Measurements from ENCODE around the gene RFTN1.

RFTN1 gene

DNA sequence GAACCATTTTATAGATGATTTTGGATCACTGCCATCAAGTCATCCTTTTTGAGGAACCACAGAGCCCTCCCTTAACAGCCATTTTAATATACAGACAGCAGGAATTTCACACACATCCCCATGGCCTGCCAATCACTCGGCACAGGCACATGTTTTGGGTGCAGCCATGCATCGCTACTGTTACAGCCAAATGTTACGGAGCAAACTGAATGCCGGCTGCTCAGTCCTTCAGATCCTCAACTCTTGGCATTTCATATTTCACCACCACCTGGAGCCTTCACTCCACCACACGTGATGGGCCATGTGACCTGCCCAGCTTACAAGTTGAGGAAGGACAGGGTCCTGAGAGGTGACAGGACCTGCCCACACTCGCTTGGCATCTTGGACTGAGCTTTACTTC, 157.7 kb downstream of the RFTN1 start:
- no peak for DNase-seq (ENCODE audit: low read depth)

GRCh38 chr3:16354291-16354690, 159.2 kb downstream of the RFTN1 start:
- no peak for DNase-seq (ENCODE audit: low read depth)

DNA sequence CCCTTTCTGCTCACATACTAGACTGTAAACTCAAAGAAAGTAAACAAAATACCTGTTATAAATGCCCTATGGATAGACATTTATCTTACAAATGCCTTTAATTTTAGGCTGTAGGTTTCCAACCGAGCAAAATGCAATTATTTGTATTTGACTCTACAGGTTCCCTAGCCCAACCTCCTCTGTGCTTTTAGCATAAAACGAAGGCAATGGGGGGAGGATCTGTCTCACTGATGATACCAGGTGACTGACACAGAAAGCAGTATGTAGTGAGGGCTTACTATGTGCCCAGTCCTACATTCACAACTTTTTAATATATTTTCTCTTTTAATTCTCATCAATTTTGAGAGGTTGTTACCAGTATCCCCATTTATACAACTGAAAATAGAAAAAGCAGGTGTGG, 161.1 kb downstream of the RFTN1 start:
- no peak for DNase-seq (ENCODE audit: low read depth)

- no peak for DNase-seq (ENCODE audit: low read depth)
Observed at GRCh38 chr3:16350597-16351318, 162.7 kb downstream of the RFTN1 start.

- DNase-seq (ENCODE audit: low read depth), result no peak
Observed at GRCh38 chr3:16349986-16350596, 163.4 kb downstream of the RFTN1 start.

DNA sequence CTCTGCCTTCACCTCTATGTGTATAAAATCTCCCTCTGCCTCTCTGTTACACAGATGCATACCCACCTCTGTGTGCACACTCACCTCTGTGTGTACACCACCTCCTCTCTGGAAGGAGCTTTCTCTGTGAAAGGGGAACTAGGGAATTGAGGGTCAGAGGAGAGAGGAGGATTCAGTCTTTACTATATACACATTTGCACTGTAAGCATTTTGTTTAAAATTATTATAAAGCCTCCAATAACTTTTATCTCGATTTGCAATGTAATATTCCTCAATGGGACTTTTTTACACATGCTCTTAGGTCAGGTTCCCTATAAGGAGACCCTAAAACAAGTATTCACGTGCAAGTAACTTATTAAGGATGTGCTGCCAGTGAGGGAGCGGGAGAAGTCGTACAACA, 166.0 kb downstream of the RFTN1 start:
- DNase-seq (ENCODE audit: low read depth), result no peak

DNA sequence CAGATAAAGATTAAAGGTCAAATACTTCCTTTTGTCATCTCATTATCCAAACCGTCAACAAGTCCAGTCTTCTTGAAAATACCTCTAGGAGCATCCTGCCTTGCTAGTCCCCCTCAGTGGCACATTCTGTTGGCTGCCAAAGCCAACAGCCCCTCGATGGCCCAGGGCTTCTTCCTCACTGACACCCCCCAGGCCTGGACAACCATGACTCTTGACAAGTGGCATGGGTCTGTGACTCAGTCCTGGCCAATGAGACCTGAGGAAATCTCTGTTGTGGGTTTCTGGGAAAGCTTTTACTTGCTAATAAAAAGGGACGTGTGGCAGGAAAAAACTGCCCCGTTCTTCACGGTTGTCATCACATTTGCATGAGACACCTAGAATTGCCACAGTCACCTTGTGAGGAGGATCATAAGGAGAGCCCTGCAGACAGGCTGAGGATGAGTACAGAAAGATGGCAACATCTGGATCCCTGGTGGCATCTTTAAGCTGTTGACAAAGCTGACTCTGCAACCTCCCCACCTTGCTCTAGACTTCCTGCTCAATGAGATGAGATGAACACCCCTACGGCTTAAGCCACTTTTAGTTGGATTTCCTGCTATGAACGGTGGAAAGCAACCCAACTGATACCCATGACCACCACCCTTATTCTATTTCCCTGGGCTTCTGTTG, 167.0 kb downstream of the RFTN1 start:
- no peak for DNase-seq (ENCODE audit: low read depth)

- no peak for DNase-seq (ENCODE audit: low read depth)
Observed at GRCh38 chr3:16343101-16343500, 170.4 kb downstream of the RFTN1 start.

DNA sequence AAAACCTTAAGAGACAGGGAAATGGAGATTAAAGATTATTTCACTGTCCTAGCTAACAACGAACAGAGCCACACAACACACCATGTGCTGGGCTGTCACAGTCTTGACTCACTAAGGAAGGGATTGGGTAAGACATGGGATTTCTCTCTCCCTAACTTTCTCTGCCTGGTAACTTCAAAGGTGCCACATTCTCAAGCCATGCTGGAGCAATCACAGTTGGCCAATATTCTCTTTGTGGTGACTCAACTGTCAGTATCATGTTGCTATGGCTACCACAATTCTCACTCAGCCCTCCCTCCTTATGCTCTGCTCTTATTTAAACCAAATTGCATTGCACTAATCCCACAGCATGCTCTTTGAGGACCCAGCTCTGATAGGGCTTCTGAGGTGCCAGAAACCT, 174.5 kb downstream of the RFTN1 start:
- no peak for DNase-seq (ENCODE audit: low read depth)

DNA sequence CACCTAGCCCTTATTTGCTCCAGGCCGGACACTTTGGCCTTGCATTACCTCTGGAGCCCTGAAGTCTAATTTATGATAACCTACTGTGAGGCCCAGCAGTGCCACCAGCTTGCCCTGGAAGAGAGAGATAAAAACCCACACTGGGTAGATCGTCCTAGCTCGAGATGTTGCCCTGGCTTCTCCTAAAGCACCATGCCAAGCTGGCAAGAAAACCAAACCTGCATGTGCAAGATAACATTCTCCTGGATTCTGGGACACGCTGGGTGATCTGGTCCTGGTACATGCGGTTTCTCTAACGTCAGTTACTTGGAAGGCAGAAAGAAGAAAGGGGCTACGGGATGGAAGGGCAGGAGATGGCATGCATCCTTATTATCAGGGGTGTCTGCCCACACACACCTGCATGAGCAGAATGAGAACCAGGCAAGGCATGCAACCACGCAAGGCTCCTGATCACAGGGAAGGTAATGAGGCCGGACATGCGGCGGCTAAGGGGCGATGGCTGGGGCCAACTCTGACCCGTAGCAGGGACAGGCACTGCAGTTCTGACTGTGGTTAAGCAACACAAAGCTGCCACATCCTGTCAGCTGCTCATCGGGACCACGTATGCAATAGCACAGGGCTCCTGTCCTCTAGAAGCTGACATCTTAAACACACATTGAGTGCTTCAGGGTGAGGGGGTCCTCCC, 175.5 kb downstream of the RFTN1 start:
- no peak for DNase-seq (ENCODE audit: low read depth)

- DNase-seq (ENCODE audit: low read depth), result no peak
Observed at GRCh38 chr3:16336825-16337224, 176.7 kb downstream of the RFTN1 start.

DNA sequence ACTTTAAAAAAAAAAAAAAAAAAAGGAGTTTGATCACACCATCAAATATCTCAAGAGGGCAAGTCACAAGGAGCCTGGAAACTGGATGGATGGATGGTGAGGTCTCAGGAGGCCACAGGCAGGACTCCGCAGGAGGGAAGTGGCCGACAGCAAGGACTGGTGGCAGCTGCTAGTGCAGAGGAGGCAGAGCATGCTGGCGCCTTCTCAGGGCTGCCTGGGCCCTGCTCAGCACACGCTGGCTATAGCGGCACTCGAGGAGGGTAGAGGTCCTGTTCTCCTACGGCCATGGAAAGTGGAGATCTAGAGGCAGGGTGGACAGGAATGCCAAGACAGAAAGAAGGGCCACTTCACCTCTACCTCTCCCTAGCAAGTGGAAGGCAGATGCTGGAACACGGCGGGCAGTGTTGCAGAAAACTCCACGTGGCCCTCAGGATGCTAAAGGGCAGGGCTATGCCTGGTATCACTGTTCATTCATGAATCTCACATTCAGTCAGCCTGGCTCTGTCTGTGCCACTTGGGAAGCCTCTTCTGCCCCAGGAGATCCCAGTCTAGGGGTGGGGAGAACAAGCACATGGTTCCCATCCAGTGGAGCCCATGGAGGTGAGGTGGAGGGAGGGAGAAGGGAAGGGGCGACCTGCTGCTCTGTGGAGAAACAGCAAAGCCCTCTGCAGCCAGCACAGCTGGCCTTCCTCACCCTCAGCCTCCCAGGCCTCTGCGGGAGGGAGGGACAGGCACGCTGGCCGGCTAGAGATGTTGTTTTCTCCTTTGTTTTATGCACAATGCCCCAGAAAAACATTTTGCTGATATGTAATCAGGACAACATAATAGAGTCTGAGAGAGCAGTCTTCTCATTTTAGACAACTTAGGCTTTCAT, 177.5 kb downstream of the RFTN1 start:
- DNase-seq (ENCODE audit: low read depth), result no peak

- DNase-seq (ENCODE audit: low read depth), result no peak
Observed at GRCh38 chr3:16335333-16335732, 178.2 kb downstream of the RFTN1 start.

GRCh38 chr3:16334909-16335308, 178.6 kb downstream of the RFTN1 start:
- no peak for DNase-seq (ENCODE audit: low read depth)

DNA sequence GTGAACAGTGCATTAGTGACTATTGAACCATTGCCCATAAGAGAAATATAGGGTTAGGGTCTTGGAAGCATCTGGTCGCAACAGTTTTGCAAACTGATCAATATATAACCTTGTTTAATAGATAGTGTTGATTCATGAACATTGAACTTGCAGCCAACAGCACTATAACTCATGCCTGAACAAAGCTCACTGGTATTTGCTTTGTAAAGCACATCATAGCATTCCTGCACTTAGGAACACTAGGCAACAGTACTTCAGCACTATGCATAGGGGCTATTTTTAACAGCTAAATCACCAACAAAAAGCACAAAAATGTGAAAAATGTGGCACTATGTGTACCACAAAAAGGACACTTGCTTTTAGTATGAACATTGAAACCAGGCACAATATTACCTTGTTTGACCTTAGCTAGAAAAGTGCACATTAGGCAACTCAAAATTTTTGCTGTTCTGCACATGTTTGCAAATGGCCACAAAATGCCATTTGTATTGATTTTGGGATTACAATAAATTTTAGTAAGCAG, 180.5 kb downstream of the RFTN1 start:
- DNase-seq (ENCODE audit: low read depth), result no peak

DNA sequence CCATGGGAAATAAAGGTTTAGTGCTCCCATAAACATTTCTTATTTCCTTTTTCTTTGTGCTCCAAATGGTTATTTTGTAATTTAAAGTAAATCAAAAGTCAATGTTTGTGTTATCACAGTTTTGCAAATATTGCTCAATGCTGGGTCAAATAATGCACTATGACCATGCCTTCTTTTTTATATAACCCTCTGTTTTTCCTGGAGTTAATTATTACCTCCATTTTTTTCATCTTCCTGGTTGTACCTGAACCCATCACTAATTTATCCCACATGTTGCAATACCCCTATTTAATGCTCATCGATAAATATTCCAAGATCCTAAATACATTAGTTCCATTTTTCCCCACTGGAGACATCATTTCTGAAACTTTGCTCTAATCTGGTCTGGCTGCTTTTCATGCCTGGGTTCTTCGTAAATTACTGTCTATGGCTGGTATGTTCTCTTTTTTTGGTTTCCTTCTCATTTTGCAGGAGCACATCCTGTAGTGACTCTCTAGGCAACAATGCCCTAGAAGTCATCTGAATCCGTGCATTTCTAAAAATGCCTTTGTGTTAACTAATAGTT, 182.1 kb downstream of the RFTN1 start:
- DNase-seq (ENCODE audit: low read depth), result no peak

GRCh38 chr3:16330351-16330750, 183.1 kb downstream of the RFTN1 start:
- DNase-seq (ENCODE audit: low read depth), result no peak

GRCh38 chr3:16329826-16330129, 183.7 kb downstream of the RFTN1 start:
- no peak for DNase-seq (ENCODE audit: low read depth)

DNA sequence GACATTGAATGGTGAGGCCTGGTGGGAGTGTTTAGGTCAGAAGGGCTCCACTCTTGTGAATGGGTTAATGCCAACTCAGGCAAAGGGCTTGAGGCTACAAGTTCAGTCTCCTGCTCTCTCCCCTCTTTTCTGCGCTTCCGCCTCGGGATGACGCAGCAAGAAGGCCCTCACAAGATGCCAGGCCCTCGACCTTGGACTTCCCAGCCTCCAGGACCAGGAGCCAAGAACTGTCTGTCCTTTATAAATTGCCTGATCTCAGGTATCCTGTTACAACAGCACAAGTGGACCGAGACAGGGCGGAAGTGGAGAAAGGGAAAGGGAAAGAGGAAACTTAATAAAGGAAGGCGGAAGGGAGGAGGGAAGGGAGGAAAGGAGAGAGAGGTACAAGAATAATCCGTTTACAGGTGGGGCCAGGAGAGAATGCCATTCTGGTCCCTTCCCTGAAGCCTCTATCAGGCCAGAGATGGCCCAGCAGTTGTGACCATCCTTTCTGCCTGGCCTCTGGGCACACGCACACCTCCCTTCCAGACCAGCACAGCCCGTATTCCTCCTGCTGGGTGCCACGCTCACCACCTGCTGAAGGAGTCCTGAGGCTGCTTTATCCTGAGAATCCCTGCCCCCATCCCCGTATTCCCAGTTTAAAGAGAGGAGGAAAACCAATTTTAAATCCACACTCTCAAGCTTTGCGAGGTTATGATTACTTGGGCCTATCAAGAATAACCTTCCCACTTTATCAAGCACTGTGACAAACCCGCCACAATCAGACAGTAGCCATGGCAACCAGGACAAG, 184.3 kb downstream of the RFTN1 start:
- DNase-seq (ENCODE audit: low read depth), result no peak

DNA sequence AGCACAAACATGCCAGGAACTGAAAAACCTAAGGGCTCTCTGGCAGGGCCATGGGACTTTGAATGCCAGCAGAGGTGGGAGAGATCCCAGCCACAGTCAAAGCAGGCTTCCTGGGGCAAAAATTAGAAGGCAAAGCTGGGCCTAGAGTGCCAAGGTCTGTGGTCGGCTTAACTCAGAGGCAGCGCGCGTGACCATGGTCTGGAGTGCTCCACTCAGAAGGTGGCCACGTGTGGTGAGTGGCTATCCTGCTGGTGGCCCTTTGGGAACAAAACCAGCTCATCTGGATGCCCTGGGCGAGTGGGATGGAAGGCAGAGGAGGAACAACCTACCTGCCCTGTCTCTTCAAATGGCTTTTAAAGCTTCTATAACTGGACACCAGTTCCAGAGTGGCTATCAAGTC, 185.4 kb downstream of the RFTN1 start:
- no peak for DNase-seq (ENCODE audit: low read depth)

All from stimulated activated CD4-positive, alpha-beta T cell treated with anti-CD3 and anti-CD28 coated beads, Interleukin-2, amount 100 ng/mL, for 4 hours (primary cell).